ENCODE measurements around the gene TUSC2. TPM values are rescaled to one million over a fixed set of nuclear protein-coding genes. Genes with fewer than 3 reads are reported as not detected.
A peak's percentile ranks its signal among the peaks of the same experiment; 100 is the strongest.

The TUSC2 gene
- polyA plus RNA-seq, 1 donor from 2014 or later = 88.8 TPM

DNA sequence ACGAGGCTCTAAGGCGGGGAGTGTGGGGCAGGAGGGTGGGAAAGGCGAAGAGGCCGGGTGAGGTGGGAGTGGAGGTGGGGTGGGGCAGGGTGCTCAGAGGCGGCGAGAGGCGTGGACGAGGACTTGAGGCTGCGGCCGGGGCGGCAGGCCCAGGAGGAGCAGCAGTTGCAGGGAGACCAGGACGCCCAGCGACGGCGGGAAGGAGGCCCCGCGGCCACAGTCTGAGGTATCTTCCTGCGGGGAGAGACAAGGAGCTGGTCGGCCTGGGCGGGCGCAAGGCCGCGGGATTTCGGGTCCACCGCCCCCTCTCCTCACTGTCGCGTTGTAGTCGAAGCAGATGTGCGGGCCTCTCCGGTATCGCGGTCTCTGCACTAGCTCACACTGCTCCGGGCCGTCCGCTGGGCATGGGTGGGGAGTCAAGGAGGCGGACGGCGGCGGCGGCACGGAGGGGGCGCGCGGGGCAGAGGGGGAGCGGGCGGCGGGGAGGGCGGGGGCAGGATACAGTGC is 36.6 kb upstream of the TUSC2 start:
- Histone ChIP-seq H3K4me3 (ENCODE audit: low read length) (no peak overlapping the region), H3K9me3 (ENCODE audit: low read length) (no peaks in the 10 kb centered on the region), H3K27me3 (ENCODE audit: insufficient read depth, low read depth, low read length) (no peaks in the 10 kb centered on the region), H3K9ac (ENCODE audit: low read length) (no peak overlapping the region), H3K9me2 (ENCODE audit: insufficient read depth, low read length) (no peaks in the 10 kb centered on the region), H2AFZ (ENCODE audit: low read depth, low read length) (no peak overlapping the region), H3F3A (ENCODE audit: insufficient read depth, low read length, poor library complexity, severe bottlenecking) (no peaks in the 10 kb centered on the region), H3K27ac (ENCODE audit: low read length) (no peak overlapping the region), H4K20me1 (ENCODE audit: insufficient read depth) (no peaks in the 10 kb centered on the region), H3K36me3 (ENCODE audit: insufficient read depth, low read length) (peaks cover 7% of the 10 kb centered on the region), H3K79me2 (replicated peaks; ENCODE audit: insufficient read depth, low read length) (no peaks in the 10 kb centered on the region), H3K4me2 (ENCODE audit: low read length) (no peak overlapping the region)
- TF ChIP-seq, protein P1, sequence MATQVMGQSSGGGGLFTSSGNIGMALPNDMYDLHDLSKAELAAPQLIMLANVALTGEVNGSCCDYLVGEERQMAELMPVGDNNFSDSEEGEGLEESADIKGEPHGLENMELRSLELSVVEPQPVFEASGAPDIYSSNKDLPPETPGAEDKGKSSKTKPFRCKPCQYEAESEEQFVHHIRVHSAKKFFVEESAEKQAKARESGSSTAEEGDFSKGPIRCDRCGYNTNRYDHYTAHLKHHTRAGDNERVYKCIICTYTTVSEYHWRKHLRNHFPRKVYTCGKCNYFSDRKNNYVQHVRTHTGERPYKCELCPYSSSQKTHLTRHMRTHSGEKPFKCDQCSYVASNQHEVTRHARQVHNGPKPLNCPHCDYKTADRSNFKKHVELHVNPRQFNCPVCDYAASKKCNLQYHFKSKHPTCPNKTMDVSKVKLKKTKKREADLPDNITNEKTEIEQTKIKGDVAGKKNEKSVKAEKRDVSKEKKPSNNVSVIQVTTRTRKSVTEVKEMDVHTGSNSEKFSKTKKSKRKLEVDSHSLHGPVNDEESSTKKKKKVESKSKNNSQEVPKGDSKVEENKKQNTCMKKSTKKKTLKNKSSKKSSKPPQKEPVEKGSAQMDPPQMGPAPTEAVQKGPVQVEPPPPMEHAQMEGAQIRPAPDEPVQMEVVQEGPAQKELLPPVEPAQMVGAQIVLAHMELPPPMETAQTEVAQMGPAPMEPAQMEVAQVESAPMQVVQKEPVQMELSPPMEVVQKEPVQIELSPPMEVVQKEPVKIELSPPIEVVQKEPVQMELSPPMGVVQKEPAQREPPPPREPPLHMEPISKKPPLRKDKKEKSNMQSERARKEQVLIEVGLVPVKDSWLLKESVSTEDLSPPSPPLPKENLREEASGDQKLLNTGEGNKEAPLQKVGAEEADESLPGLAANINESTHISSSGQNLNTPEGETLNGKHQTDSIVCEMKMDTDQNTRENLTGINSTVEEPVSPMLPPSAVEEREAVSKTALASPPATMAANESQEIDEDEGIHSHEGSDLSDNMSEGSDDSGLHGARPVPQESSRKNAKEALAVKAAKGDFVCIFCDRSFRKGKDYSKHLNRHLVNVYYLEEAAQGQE (IDR thresholded peaks at IDR 0.05; ENCODE audit: borderline replicate concordance) = no peak
- TF ChIP-seq POLR2AphosphoS5 (IDR thresholded peaks at IDR 0.05) (no peak), SMC3 (conservative IDR thresholded peaks at IDR 0.05; ENCODE audit: poor library complexity) (no peak), EZH2 (IDR thresholded peaks at IDR 0.05; ENCODE audit: borderline replicate concordance, insufficient read depth, low read length, poor library complexity, severe bottlenecking) (no peak), EP300 (conservative IDR thresholded peaks at IDR 0.05; ENCODE audit: poor library complexity, severe bottlenecking) (no peak), MXI1 (conservative IDR thresholded peaks at IDR 0.05; ENCODE audit: poor library complexity, severe bottlenecking) (no peak), TAF1 (IDR thresholded peaks at IDR 0.05; ENCODE audit: low read depth) (no peak), RAD21 (conservative IDR thresholded peaks at IDR 0.05) (no peak)
- TF ChIP-seq, protein P2, sequence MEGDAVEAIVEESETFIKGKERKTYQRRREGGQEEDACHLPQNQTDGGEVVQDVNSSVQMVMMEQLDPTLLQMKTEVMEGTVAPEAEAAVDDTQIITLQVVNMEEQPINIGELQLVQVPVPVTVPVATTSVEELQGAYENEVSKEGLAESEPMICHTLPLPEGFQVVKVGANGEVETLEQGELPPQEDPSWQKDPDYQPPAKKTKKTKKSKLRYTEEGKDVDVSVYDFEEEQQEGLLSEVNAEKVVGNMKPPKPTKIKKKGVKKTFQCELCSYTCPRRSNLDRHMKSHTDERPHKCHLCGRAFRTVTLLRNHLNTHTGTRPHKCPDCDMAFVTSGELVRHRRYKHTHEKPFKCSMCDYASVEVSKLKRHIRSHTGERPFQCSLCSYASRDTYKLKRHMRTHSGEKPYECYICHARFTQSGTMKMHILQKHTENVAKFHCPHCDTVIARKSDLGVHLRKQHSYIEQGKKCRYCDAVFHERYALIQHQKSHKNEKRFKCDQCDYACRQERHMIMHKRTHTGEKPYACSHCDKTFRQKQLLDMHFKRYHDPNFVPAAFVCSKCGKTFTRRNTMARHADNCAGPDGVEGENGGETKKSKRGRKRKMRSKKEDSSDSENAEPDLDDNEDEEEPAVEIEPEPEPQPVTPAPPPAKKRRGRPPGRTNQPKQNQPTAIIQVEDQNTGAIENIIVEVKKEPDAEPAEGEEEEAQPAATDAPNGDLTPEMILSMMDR (IDR thresholded peaks at IDR 0.05; ENCODE audit: poor library complexity, severe bottlenecking) = no peak

DNA sequence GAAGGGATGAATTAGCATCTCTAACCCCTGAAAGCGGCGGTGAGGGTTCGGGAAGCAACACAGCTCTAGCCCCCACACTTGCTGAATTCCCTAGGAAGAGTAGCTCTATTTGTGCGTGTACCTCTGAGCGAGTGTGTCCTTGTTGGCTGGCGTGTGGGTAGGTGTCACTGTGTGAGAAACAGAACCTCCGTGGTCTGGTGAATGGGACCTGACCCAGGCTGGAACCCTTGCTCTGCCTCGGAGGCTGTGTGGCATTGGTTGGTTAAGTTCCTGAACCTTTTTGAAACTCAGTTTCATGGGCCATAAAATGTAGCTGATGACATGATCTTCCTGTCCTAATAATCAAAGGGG is 31.7 kb upstream of the TUSC2 start:
- Histone ChIP-seq H2AFZ (ENCODE audit: low read depth, low read length) (peak overlapping the region; percentile 52), H3K27ac (ENCODE audit: low read length) (peak overlapping the region; percentile 32)

More for the DNA sequence above, 31.7 kb upstream of the TUSC2 start:
- TF ChIP-seq MXI1 (conservative IDR thresholded peaks at IDR 0.05; ENCODE audit: poor library complexity, severe bottlenecking) = no peak
- Histone ChIP-seq H3K27me3 (ENCODE audit: insufficient read depth, low read depth, low read length) (no peaks in the 10 kb centered on the region), H4K20me1 (ENCODE audit: insufficient read depth) (peaks cover 9% of the 10 kb centered on the region), H3K9ac (ENCODE audit: low read length) (peak overlapping the region; percentile 54), H3K79me2 (replicated peaks; ENCODE audit: insufficient read depth, low read length) (peaks cover 38% of the 10 kb centered on the region), H3K4me2 (ENCODE audit: low read length) (peak overlapping the region; percentile 38), H3K9me2 (ENCODE audit: insufficient read depth, low read length) (no peaks in the 10 kb centered on the region), H3K9me3 (ENCODE audit: low read length) (no peaks in the 10 kb centered on the region), H3F3A (ENCODE audit: insufficient read depth, low read length, poor library complexity, severe bottlenecking) (no peaks in the 10 kb centered on the region), H3K4me3 (ENCODE audit: low read length) (peak overlapping the region; percentile 94), H3K36me3 (ENCODE audit: insufficient read depth, low read length) (no peaks in the 10 kb centered on the region)

Data from neural cell (in vitro differentiated cells).